Smooth muscle cell (in vitro differentiated cells): ENCODE results near the gene DNAJC30. TPM values are rescaled to one million over a fixed set of nuclear protein-coding genes. Genes with fewer than 3 reads are reported as not detected.
"Not testable (repeated sequence)": the region's sequence is repeated elsewhere in the genome, so short reads cannot be mapped to it uniquely, and the experiment has no call there.

Source experiments
- DNase-seq: peaks from one replicate; lab custom pipeline; 2025; ENCODE audit not compliant: unreplicated experiment; lab: John Stamatoyannopoulos, UW
- H2AFZ ChIP-seq: fragments of 200-600 bp; sonication (generic); 2 replicates; pipeline ENCODE4 v1.6.0; 2016; ENCODE audit warnings: antibody characterized with exemption, low read depth, mild to moderate bottlenecking
- H3F3A ChIP-seq: fragments of 200-600 bp; sonication (generic); 2 replicates; pipeline ENCODE4 v1.6.0; 2017; ENCODE audit warnings: antibody characterized with exemption, low read depth
- H3K27ac ChIP-seq: fragments of 200-600 bp; sonication (generic); 2 replicates; pipeline ENCODE4 v1.5.1; 2016; ENCODE audit warnings: low read depth, mild to moderate bottlenecking
- H3K27me3 ChIP-seq: fragments of 200-600 bp; sonication (generic); 2 replicates; pipeline ENCODE4 v1.6.1; 2016; ENCODE audit warnings: low read depth, mild to moderate bottlenecking
- H3K36me3 ChIP-seq: fragments of 200-600 bp; sonication (generic); 2 replicates; pipeline ENCODE4 v1.5.1; 2016; ENCODE audit warnings: low read depth
- H3K4me1 ChIP-seq: fragments of 200-600 bp; sonication (generic); 2 replicates; pipeline ENCODE4 v1.5.1; 2016; ENCODE audit warnings: low read depth
- H3K4me2 ChIP-seq: fragments of 200-600 bp; sonication (generic); 2 replicates; pipeline ENCODE4 v1.6.0; 2016; ENCODE audit warnings: mild to moderate bottlenecking
- H3K4me3 ChIP-seq: fragments of 200-600 bp; sonication (generic); 2 replicates; pipeline ENCODE4 v1.5.1; 2016; ENCODE audit warnings: mild to moderate bottlenecking
- H3K79me2 ChIP-seq: fragments of 200-600 bp; sonication (generic); 2 replicates; pipeline ENCODE4 v1.6.0; 2016; ENCODE audit warnings: low read depth, mild to moderate bottlenecking
- H3K9ac ChIP-seq: fragments of 200-600 bp; sonication (generic); 2 replicates; pipeline ENCODE4 v1.6.0; 2016; ENCODE audit warnings: low read depth
- H3K9me3 ChIP-seq: fragments of 200-600 bp; sonication (generic); replicated peaks from 2 replicates; pipeline ENCODE4 v1.5.1; 2016; ENCODE audit warnings: low read depth
- H4K20me1 ChIP-seq: fragments of 200-600 bp; sonication (generic); 2 replicates; pipeline ENCODE4 v1.6.0; 2016; ENCODE audit warnings: low read depth
- WGBS: methylation state at CpG from one replicate; pipeline ENCODE4 v1.1.7; 2016; ENCODE audit warnings: low lambda C conversion rate; 5-methylcytosine and 5-hydroxymethylcytosine counted together
- polyA plus RNA-seq: library from polyadenylated mRNA; unstranded; fragments of >200 nt; fragmentation: Nextera tagmentation; extraction: Ambion mirVana; gene quantifications from 2 replicates; pipeline ENCODE4 v1.2.1, GENCODE V29; 2016
- total RNA-seq: library from RNA; depleted of rRNA; stranded (reverse); fragments of >200 nt; gene quantifications from 2 replicates; pipeline ENCODE4 v1.2.3, GENCODE V29; 2014
- TF ChIP-seq, protein P1 (sequence below): fragments of 200-600 bp; sonication (generic); IDR thresholded peaks from 2 replicates; pipeline ENCODE4 v1.5.1; 2017; ENCODE audit warnings: borderline replicate concordance, mild to moderate bottlenecking, antibody characterized with exemption; ENCODE audit not compliant: insufficient read depth, poor library complexity, severe bottlenecking

The DNAJC30 gene
- total and polyA plus RNA-seq, 2 experiments from 2014 or later: 1.2 to 4.6 TPM

- Histone ChIP-seq H3K4me3 (no peak overlapping the region), H3K4me1 (peaks cover 18% of the 10 kb centered on the region), H2AFZ (no peak overlapping the region), H3K4me2 (peak overlapping the region; percentile 92), H3K27ac (no peak overlapping the region), H3K9ac (no peak overlapping the region), H3F3A (no peaks in the 10 kb centered on the region), H3K36me3 (no peaks in the 10 kb centered on the region), H4K20me1 (peaks cover 22% of the 10 kb centered on the region), H3K9me3 (no peaks in the 10 kb centered on the region), H3K27me3 (no peaks in the 10 kb centered on the region), H3K79me2 (peaks cover 47% of the 10 kb centered on the region)
- TF ChIP-seq, protein P1, sequence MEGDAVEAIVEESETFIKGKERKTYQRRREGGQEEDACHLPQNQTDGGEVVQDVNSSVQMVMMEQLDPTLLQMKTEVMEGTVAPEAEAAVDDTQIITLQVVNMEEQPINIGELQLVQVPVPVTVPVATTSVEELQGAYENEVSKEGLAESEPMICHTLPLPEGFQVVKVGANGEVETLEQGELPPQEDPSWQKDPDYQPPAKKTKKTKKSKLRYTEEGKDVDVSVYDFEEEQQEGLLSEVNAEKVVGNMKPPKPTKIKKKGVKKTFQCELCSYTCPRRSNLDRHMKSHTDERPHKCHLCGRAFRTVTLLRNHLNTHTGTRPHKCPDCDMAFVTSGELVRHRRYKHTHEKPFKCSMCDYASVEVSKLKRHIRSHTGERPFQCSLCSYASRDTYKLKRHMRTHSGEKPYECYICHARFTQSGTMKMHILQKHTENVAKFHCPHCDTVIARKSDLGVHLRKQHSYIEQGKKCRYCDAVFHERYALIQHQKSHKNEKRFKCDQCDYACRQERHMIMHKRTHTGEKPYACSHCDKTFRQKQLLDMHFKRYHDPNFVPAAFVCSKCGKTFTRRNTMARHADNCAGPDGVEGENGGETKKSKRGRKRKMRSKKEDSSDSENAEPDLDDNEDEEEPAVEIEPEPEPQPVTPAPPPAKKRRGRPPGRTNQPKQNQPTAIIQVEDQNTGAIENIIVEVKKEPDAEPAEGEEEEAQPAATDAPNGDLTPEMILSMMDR: no peak
- no peak for DNase-seq
- WGBS: 93% methylated on average over 7 of the region's 7 CpGs
Measured at GRCh38 chr7:73680501-73680900, 2.8 kb downstream of the DNAJC30 start.

GRCh38 chr7:73679709-73680108, 3.5 kb downstream of the DNAJC30 start:
- TF ChIP-seq, protein P1: no peak
- H3K4me2 ChIP-seq: no peak overlapping the region
- H2AFZ ChIP-seq: no peak overlapping the region
- no peaks in the 10 kb centered on the region for H3F3A ChIP-seq
- H3K4me3 ChIP-seq: no peak overlapping the region
- H3K4me1 ChIP-seq: peaks cover 18% of the 10 kb centered on the region
- H3K27ac ChIP-seq: no peak overlapping the region
- no peak for DNase-seq
- H3K27me3 ChIP-seq: no peaks in the 10 kb centered on the region
- H3K36me3 ChIP-seq: no peaks in the 10 kb centered on the region
- WGBS: 89% methylated on average over 2 of the region's 2 CpGs
- H3K9me3 ChIP-seq: no peaks in the 10 kb centered on the region
- H4K20me1 ChIP-seq: peaks cover 27% of the 10 kb centered on the region
- H3K9ac ChIP-seq: no peak overlapping the region
- peaks cover 39% of the 10 kb centered on the region for H3K79me2 ChIP-seq

- Histone ChIP-seq H3K4me3 (no peak overlapping the region), H3K79me2 (peaks cover 33% of the 10 kb centered on the region), H3K27me3 (no peaks in the 10 kb centered on the region), H3K4me1 (peaks cover 15% of the 10 kb centered on the region), H3K4me2 (no peak overlapping the region), H3K9ac (no peak overlapping the region), H4K20me1 (peaks cover 27% of the 10 kb centered on the region), H3K27ac (no peak overlapping the region), H3K36me3 (no peaks in the 10 kb centered on the region), H2AFZ (no peak overlapping the region), H3F3A (no peaks in the 10 kb centered on the region), H3K9me3 (no peaks in the 10 kb centered on the region)
- no peak for DNase-seq
- TF ChIP-seq, protein P1: no peak
- 97% methylated on average over 6 of the region's 6 CpGs for WGBS
Measured at GRCh38 chr7:73678862-73679261, 4.4 kb downstream of the DNAJC30 start.

DNA sequence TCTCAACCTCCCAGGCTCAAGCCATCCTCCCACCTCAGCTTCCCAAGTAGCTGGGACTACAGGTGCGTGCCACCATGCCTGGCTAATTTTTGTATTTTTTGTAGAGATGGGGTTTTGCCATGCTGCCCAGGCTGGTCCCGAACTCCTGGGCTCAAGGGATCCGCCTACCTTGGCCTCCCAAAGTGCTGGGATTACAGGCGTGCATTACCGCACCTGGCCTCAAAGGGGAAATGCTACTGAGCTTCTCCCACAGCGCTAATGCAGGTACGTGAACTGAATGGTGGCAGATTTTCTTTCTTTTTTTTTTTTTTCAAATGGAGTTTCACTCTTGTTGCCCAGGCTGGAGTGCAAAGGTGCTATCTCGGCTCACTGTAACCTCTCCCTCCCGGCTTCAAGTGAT, 7.2 kb downstream of the DNAJC30 start:
- not testable (repeated sequence) for H3K4me3 ChIP-seq, H3K9me3 ChIP-seq, H3K4me2 ChIP-seq, H3K4me1 ChIP-seq, H3K36me3 ChIP-seq, H3K27ac ChIP-seq, DNase-seq, H2AFZ ChIP-seq, H3K27me3 ChIP-seq, H3F3A ChIP-seq, H3K9ac ChIP-seq
- H3K79me2 ChIP-seq: peaks cover 10% of the 10 kb centered on the region
- H4K20me1 ChIP-seq: peaks cover 19% of the 10 kb centered on the region
- WGBS: 76% methylated on average over 9 of the region's 9 CpGs
